GM19099 (cell line): Measurements from ENCODE around the gene SUZ12.

Experiments used
- POLR2A ChIP-seq: IDR thresholded peaks from 3 replicates; pipeline ENCODE4 v1.6.1; 2011; ENCODE audit warnings: low read depth; ENCODE audit not compliant: insufficient read length; ENCODE audit errors: extremely low read depth

The SUZ12 gene

DNA sequence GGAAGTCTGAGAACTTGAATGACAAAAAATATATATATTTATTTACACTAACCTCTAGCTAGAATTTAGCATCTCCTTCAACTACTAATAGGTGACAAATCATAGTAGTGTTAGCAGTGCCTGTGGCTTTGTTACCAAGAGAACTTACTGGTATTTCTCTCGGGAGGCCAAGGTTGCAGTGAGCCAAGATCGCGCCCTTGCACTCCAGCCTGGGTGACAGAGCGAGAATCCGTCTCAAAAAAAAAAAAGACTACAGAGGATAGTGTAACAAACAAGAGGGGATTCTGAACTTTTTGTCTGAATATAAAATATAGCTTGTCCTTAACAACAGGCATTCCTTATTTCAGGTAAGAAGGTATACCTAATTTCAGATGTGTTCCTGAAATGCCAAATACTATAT, 1.3 kb upstream of the SUZ12 start:
- no peak for TF ChIP-seq POLR2A

DNA sequence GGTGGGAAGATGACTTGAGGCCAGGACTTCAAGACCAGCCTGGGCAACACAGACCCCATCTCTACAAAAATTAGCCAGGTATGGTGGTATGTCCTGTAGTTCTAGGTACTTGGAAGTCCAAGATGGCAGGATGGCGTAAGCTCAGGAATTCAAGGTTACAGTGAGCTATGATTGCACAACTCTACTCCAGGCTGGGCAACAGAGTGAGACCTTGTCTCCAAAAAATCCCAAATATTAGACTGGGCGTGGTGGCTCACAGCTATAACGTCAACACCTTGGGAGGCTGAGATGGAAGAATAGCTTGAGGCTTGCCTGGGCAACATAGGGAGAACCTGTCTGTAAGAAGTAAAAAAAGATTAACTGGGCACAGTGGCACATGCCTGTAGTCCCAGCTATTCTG, 30.8 kb downstream of the SUZ12 start:
- TF ChIP-seq POLR2A: no peak

DNA sequence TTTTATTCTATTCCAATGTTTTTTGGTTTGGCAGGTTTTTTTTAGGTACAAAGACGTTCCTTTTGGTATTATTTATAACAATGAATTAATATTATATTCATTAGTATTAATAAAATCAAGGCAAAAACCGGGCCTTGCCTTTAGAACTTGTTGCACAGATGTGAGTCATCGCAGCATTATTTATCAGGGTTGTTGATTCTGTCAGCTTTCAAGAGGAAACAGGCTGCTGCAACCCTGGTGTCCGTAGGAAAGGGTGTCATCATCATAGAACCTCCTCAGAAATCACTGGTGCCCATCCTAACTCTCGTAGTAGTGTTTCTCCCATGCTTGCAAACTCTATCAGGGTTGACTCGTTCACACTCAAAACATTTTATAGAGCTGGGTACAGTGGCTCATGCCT, 60.2 kb downstream of the SUZ12 start:
- TF ChIP-seq POLR2A: no peak

DNA sequence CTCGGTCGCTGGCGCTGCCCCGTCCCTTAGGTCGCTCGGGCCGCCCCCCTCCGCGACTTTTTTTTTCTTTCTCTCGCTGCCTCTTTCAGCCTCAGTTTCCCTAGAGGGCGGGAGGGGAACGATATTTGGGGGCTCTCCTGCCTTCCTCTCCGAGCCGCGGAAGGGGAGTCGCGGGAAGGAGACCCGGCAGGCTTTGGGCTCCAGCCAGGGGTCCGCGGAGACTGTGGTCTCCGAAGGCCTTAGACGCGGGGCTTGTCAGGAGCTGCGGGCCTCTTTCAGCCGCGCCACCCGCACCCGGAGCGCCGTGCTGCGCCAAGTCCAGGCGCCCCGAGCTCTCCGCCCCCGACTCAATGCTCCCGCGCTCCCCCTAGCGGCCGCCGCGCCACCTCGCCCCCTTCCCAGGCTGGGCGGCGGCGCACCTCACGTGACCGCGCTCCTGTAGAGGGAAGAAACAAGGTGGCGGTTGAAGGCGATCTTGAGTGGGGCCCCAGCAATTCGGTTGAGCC, 70.2 kb downstream of the SUZ12 start, which contains the start of gene LRRC37B:
LRRC37B (plus strand) TSS at position 427 of the 506 bp plus-strand sequence. CDS start 14,010 bp downstream, outside the sequence.
- TF ChIP-seq POLR2A: peak; percentile 35

DNA sequence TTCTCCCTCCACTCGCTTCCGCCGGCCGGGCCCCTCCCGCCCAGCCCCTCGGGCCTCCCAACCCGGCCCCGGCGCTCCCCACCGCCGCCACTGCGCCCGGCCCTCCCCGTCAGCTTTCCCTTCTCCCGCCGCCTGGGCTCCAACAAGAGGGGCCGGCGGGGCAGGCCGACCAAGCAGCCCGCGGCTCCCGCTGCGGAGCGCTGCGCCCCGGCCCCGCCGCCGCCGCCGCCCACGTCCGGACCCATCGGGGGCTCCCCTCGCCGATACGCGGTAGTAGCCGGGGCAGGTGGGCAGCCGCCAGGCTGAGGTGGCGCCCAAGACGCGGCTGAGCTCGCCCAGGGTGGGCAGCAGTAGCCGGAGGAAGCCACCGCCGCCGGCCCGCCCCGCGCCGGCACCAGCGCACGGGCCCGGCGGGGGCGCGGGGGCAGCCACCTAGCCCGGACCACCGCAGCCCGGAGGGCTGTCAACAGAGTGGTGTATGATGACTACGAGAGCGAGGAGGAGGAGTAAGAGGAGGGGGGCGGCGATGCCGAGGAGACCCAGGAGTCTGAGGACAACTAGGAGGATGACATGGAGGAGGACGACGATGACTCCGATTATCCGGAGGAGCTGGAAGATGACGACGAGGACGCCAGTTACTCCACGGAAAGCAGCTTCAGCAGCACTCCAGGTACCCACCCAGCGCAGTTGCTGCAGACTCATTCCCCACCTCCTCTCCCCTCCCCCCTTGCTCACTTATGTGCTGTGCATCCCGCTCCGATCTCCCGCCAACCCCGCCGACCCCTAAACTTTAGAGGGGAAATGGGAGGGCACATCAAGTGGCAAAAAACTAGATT, 70.9 kb downstream of the SUZ12 start:
- TF ChIP-seq POLR2A: peak; percentile 38

DNA sequence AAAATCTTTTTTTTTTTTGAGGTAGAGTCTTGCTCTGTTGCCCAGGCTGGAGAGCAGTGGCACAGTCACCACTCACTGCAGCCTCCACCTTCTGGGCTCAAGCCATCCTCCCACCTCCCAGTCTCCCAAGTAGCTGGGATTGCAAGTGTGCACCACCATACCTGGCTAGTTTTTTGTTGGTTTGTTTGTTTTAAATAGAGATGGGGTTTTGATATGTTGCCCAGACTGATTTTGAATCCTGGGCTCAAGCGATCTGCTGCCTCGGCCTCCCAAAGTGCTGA, 72.4 kb downstream of the SUZ12 start:
- no peak for TF ChIP-seq POLR2A

- no peak for TF ChIP-seq POLR2A
Measured at GRCh38 chr17:32010114-32010513, 73.3 kb downstream of the SUZ12 start.

GRCh38 chr17:32015245-32016013, 78.6 kb downstream of the SUZ12 start:
- TF ChIP-seq POLR2A: no peak

GRCh38 chr17:32016231-32016630, 79.4 kb downstream of the SUZ12 start:
- no peak for TF ChIP-seq POLR2A

DNA sequence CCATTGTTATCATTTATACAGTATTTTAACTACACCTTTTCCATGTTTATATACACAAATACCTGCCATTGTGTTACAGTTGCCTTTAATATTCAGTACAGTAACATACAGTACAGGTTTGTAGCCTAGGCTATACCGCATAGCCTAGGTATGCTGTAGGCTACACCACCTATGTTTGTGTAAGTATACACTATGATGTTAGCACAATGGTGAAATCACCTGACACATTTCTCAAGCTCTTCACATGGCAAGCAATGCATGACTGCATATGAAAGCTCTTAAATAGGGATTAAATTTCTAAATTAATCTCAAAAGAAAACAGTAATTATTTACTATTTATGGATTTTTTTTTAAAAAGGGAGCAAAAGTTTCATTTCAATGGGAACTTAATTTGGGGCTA, 82.4 kb downstream of the SUZ12 start:
- no peak for TF ChIP-seq POLR2A

DNA sequence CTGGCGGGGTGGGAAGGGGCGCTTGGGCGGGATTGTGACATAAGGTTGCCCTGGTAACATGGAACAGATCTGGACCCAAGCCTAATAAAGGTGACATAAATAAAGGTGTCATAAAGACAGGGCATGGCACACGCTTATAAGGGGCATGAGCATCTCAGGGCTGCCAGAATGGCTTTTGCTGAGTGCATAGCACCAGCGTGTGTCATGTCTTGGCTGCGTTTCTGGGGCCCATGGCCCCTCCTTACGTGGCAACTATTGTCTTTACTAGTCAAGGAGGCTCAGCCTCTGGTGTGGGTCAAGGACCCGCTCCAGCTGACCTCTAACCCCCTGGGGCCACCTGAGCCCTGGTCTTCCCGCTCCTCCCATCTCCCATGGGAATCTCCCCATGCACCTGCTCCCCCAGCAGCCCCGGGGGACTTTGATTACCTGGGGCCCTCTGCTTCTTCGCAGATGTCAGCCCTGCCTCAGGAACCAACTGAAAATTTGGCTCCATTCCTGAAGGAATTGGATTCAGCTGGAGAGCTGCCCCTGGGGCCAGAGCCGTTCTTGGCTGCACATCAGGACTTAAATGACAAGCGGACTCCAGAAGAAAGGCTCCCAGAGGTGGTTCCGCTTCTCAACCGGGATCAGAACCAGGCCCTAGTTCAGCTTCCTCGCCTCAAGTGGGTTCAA, 84.3 kb downstream of the SUZ12 start:
- TF ChIP-seq POLR2A: no peak

GRCh38 chr17:32021615-32021955, 84.8 kb downstream of the SUZ12 start:
- TF ChIP-seq POLR2A: no peak

DNA sequence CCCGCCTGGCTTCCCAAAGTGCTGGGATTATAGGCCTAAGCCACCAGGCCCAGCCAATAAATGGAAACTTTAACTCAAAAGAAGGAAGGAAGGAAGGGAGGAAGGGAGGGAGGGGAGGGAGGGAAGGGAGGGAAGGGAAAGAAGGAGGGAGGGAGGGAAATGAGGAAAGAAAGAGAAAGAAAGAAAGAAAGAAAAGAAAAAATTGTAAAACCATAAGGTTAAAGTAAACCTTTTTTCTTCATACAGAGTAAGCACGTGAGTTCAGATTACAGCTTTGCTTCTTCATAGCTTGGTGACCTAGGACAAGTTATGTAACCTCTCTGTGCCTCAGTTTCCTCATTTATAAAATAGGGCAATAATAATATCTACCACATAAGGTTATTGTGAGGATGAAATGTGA, 96.4 kb downstream of the SUZ12 start:
- TF ChIP-seq POLR2A: no peak
